Spleen (tissue), 11 donors: Measurements from ENCODE around the gene TCP11L2. TPM values are rescaled to one million over a fixed set of nuclear protein-coding genes. Genes with fewer than 3 reads are reported as not detected.
"Not testable (repeated sequence)": the region's sequence is repeated elsewhere in the genome, so short reads cannot be mapped to it uniquely, and the experiment has no call there.

ENCODE experiments used
- DNase-seq: peaks from one replicate; pipeline ENCODE4 v3.0.0-alpha.2; 2020
- H3K27ac ChIP-seq, 8 donors: fragments of 200-600 bp; sonication (generic) in 7 of 8; 1 replicate in 4 of 8; 2 replicates in 4 of 8; pipeline versions ENCODE4 v1.5.0 to v1.8.0; 2016 to 2021; ENCODE audit warnings: inconsistent platforms in 4 of 8, mild to moderate bottlenecking in 4 of 8, moderate library complexity in 1 of 8
- H3K27me3 ChIP-seq, 7 donors: fragments of 200-600 bp; sonication (generic) in 6 of 7; replicated peaks in 1 of 7; 1 replicate in 4 of 7; 2 replicates in 3 of 7; pipeline versions ENCODE4 v1.5.0 to v1.8.0; 2016 to 2021; ENCODE audit warnings: inconsistent platforms in 3 of 7, mild to moderate bottlenecking in 1 of 7
- H3K36me3 ChIP-seq, 6 donors: fragments of 200-600 bp; sonication (generic) in 5 of 6; 1 replicate in 4 of 6; 2 replicates in 2 of 6; pipeline versions ENCODE4 v1.5.0 to v1.8.0; 2016 to 2021; ENCODE audit warnings: inconsistent platforms in 2 of 6
- H3K4me1 ChIP-seq, 6 donors: fragments of 200-600 bp; sonication (generic) in 5 of 6; 1 replicate in 3 of 6; 2 replicates in 3 of 6; pipeline versions ENCODE4 v1.5.0 to v1.8.0; 2016 to 2021; ENCODE audit warnings: inconsistent platforms in 3 of 6
- H3K4me3 ChIP-seq, 8 donors: fragments of 200-600 bp; sonication (generic) in 7 of 8; 1 replicate in 4 of 8; 2 replicates in 4 of 8; pipeline versions ENCODE4 v1.5.0 to v1.8.0; 2016 to 2021; ENCODE audit warnings: inconsistent platforms in 4 of 8, mild to moderate bottlenecking in 4 of 8, moderate library complexity in 2 of 8
- H3K9me3 ChIP-seq, 8 donors: fragments of 200-600 bp; sonication (generic) in 7 of 8; 1 replicate in 4 of 8; 2 replicates in 4 of 8; pipeline versions ENCODE4 v1.5.0 to v1.8.0; 2016 to 2021; ENCODE audit warnings: inconsistent platforms in 4 of 8
- CTCF ChIP-seq, 11 experiments: fragments of 200-600 bp in 7 of 11; fragments of 450-650 bp in 4 of 11; sonication (generic) in 4 of 11; IDR thresholded peaks in 8 of 11; conservative IDR thresholded peaks in 3 of 11; 1 replicate in 7 of 11; 2 replicates in 4 of 11; pipeline versions ENCODE4 v1.4.0 to v1.8.0; 2016 to 2021; ENCODE audit warnings: antibody characterized with exemption in 11 of 11, inconsistent platforms in 4 of 11, mild to moderate bottlenecking in 1 of 11
- POLR2A ChIP-seq, 3 donors: fragments of 450-650 bp; IDR thresholded peaks; one replicate each; pipeline ENCODE4 v1.5.1; 2017; ENCODE audit warnings: antibody characterized with exemption in 3 of 3, mild to moderate bottlenecking in 1 of 3
- POLR2AphosphoS5 ChIP-seq, 3 donors: sonication (generic); formaldehyde crosslinking; IDR thresholded peaks; one replicate each; pipeline ENCODE4 v1.5.1; 2017; ENCODE audit warnings: antibody characterized with exemption in 3 of 3
- WGBS, 5 donors: extraction: QIAGEN DNeasy Blood & Tissue Kit in 3 of 5; methylation state at CpG; one replicate each; pipeline versions ENCODE4 v1.1.5 to v1.1.7; 2013 to 2018; 5-methylcytosine and 5-hydroxymethylcytosine counted together
- intact Hi-C: fragments of 100-400 bp; cut with DNase I; formaldehyde crosslinking; loops from one replicate; pipeline ENCODE4 v1.15.0; 2023; ENCODE audit warnings: low total_unique reads
- polyA plus RNA-seq, 3 donors: library from polyadenylated mRNA; stranded (reverse); fragments of 200-250 nt; gene quantifications; one replicate each; pipeline ENCODE4 v1.2.1, GENCODE V29; 2013
- total RNA-seq, 7 donors: library from RNA; depleted of rRNA in 3 of 7; stranded (reverse); fragments of >200 nt in 3 of 7; fragmentation: NEBNext Ultra II Directional in 4 of 7; extraction: Animal tissue kit (Norgen Biotek cat#: 25700) in 4 of 7; gene quantifications; one replicate each; pipeline versions ENCODE4 v1.1.0 to v1.2.1, GENCODE V29; 2016 to 2021
- donor health status: healthy with polysubstance abuse.
- donor health status: DM: no; HTN: no; CAD: no; lungs with moderate emphysema.
- donor health status: DM: no; HTN: no; CAD: no.
- donor health status: Bipolar disorder and iron deficiency.
- donor health status: healthy.
- donor health status: DM: no; HTN: no; CAD: no.
- donor health status: DM: yes; HTN: yes; CAD: no.

TCP11L2 gene
- total and polyA plus RNA-seq, 10 donors, result 1.2 to 88.3 (median 45.8) TPM

GRCh38 chr12:106309671-106310505 is 7.4 kb downstream of the TCP11L2 start:
- intact Hi-C loops, result loop anchor here (10.0 kb wide), 1 partner anchor 45 kb away; the partner anchor contains the start of gene POLR3B
- H3K9me3 ChIP-seq, result no peaks in the 10 kb centered on the region
- 62 to 75% (median 63%) methylated on average over 7 of the region's 7 CpGs for WGBS, 5 donors
- TF ChIP-seq POLR2A (IDR thresholded peaks at IDR 0.05) (no peak), CTCF (IDR thresholded peaks at IDR 0.05 in 8 of 11, conservative IDR thresholded peaks at IDR 0.05 in 3 of 11) (no peak)
- peak overlapping the region in 4 of 8 donors; percentile 33 to 67 (median 62) for H3K27ac ChIP-seq
- DNase-seq, result no peak
- H3K4me3 ChIP-seq, result peak overlapping the region in 1 of 8 donors; percentile 0
- H3K36me3 ChIP-seq, result peaks cover 0 to 42% (median 3%) of the 10 kb centered on the region in 6 donors
- no peaks in the 10 kb centered on the region for H3K27me3 ChIP-seq
- peaks cover 12 to 78% (median 52%) of the 10 kb centered on the region in 6 donors for H3K4me1 ChIP-seq

DNA sequence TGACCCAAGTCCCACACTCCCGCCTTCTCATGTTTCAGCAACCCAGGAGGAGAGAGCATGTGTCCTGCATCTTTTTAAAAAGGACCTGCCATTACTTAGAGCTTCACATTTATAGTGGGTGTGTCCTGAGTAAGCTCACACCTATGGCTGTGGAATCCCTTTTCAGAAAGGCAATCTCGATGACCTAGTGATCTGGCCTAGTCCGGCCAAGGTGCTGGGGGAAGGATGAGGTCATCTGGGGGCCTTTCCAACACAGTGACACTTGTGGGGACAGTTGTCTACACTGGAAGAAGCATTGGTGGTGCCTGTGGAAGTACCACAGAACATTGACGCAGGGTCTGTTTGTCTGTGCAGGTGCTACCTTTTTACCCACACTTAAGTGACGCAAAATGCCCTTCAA is 8.2 kb downstream of the TCP11L2 start:
- H3K4me3 ChIP-seq, result peak overlapping the region in 1 of 8 donors; percentile 0
- intact Hi-C loops, result no loop called here
- H3K27me3 ChIP-seq, result no peaks in the 10 kb centered on the region
- peaks cover 0 to 50% (median 7%) of the 10 kb centered on the region in 6 donors for H3K36me3 ChIP-seq
- H3K27ac ChIP-seq, result peak overlapping the region in 5 of 8 donors; percentile 13 to 67 (median 58)
- TF ChIP-seq CTCF (IDR thresholded peaks at IDR 0.05 in 8 of 11, conservative IDR thresholded peaks at IDR 0.05 in 3 of 11) (no peak), POLR2AphosphoS5 (IDR thresholded peaks at IDR 0.05) (no peak), POLR2A (IDR thresholded peaks at IDR 0.05) (no peak)
- DNase-seq, result no peak
- H3K4me1 ChIP-seq, result peaks cover 12 to 78% (median 47%) of the 10 kb centered on the region in 6 donors
- H3K9me3 ChIP-seq, result no peaks in the 10 kb centered on the region
- 77 to 95% (median 88%) methylated on average over 5 of the region's 5 CpGs for WGBS, 5 donors

DNA sequence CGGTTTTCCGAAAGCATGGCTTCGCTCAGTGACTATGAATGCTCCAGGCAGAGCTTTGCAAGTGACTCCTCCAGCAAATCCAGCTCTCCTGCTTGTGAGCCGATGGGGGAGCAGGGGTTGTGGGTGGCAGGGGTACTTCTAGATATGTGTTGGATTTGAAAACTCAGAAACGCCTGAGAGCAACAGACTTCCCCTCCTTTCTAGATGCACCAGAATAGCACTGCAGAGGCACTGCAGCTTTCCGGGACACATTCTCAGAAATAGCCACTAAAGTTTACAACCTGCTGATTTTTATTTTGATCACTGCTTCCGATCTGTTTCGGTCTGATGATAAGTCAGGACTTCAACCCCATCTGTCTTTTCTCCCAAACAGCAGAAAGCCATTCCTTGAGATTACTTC is 8.6 kb downstream of the TCP11L2 start:
- Histone ChIP-seq H3K36me3 (peaks cover 0 to 54% (median 10%) of the 10 kb centered on the region in 6 donors), H3K27me3 (no peaks in the 10 kb centered on the region), H3K4me3 (peak overlapping the region in 1 of 8 donors; percentile 0), H3K27ac (peak overlapping the region in 6 of 8 donors; percentile 13 to 67 (median 50)), H3K4me1 (peaks cover 12 to 78% (median 44%) of the 10 kb centered on the region in 6 donors), H3K9me3 (no peaks in the 10 kb centered on the region)
- no peak for DNase-seq
- WGBS, 5 donors, result 41 to 56% (median 47%) methylated on average over 5 to 8 of the region's 8 CpGs
- intact Hi-C loops, result no loop called here
- TF ChIP-seq CTCF (IDR thresholded peaks at IDR 0.05 in 8 of 11, conservative IDR thresholded peaks at IDR 0.05 in 3 of 11) (no peak), POLR2A (IDR thresholded peaks at IDR 0.05) (no peak), POLR2AphosphoS5 (IDR thresholded peaks at IDR 0.05) (no peak)

GRCh38 chr12:106313413-106313812 is 10.9 kb downstream of the TCP11L2 start:
- WGBS, 5 donors, result 66 to 91% (median 73%) methylated on average over 4 of the region's 4 CpGs
- H3K4me3 ChIP-seq, H3K27ac ChIP-seq, H3K9me3 ChIP-seq, intact Hi-C loops, H3K27me3 ChIP-seq, DNase-seq: not testable (repeated sequence)
- peaks cover 7 to 57% (median 32%) of the 10 kb centered on the region in 6 donors for H3K4me1 ChIP-seq
- H3K36me3 ChIP-seq, result peaks cover 2 to 68% (median 30%) of the 10 kb centered on the region in 6 donors
